ENCODE measurements around the gene MBLAC1. TPM values are rescaled to one million over a fixed set of nuclear protein-coding genes. Genes with fewer than 3 reads are reported as not detected.
A peak's percentile ranks its signal among the peaks of the same experiment; 100 is the strongest.

Gene MBLAC1
- total RNA-seq, 2 experiments from 2014 or later = 2.3 to 2.9 TPM

Small RNAs within 50 kb of the gene (microRNA-seq; reads per million reads assigned to microRNA genes)
- 7,564 reads per million, percentile 95 among the genes with 10 or more reads in this experiment for gene MIR106B (ENCODE audit: borderline microRNAs expressed, borderline replicate concordance)
- gene MIR25 (ENCODE audit: borderline microRNAs expressed, borderline replicate concordance) = 1,129 reads per million, percentile 85 among the genes with 10 or more reads in this experiment
- gene MIR4658 (ENCODE audit: borderline microRNAs expressed, borderline replicate concordance) = not detected
- gene MIR93 (ENCODE audit: borderline microRNAs expressed, borderline replicate concordance) = 14,007 reads per million, percentile 97 among the genes with 10 or more reads in this experiment

Other genes starting within 250 kb of the MBLAC1 start
- not detected for gene OR2AE1, start 249.9 kb upstream of the MBLAC1 start, total RNA-seq
- gene TRIM4, start 207.4 kb upstream of the MBLAC1 start, total RNA-seq = 10 to 100 TPM; 25.7 to 25.8 TPM
- 1 to 10 TPM in 1 of 2 experiments, under 1 TPM in 1; 0.62 to 1.1 TPM for gene GJC3, start 197.3 kb upstream of the MBLAC1 start, total RNA-seq
- not detected for gene AZGP1, start 150.9 kb upstream of the MBLAC1 start, total RNA-seq
- 10 to 100 TPM; 64.4 to 67.9 TPM for gene ZKSCAN1, start 111.4 kb upstream of the MBLAC1 start, total RNA-seq
- gene ZSCAN21, start 77.2 kb upstream of the MBLAC1 start, total RNA-seq = 1 to 10 TPM; 6.2 to 6.4 TPM
- 10 to 100 TPM; 13.1 to 14.0 TPM for gene ZNF3, start 45.2 kb upstream of the MBLAC1 start, total RNA-seq
- 10 to 100 TPM; 97.1 to 97.8 TPM for gene COPS6, start 38.0 kb upstream of the MBLAC1 start, total RNA-seq
- 100 to 1,000 TPM; 390 to 395 TPM for gene MCM7, start 25.6 kb upstream of the MBLAC1 start, total RNA-seq
- 10 to 100 TPM; 12.6 to 12.7 TPM for gene AP4M1, start 25.3 kb upstream of the MBLAC1 start, total RNA-seq
- gene TAF6, start 7.6 kb upstream of the MBLAC1 start, total RNA-seq = 10 to 100 TPM; 48.9 to 53.5 TPM
- 1 to 10 TPM; 7.2 to 8.7 TPM for gene CNPY4, start 7.3 kb upstream of the MBLAC1 start, total RNA-seq
- 100 to 1,000 TPM; 129 to 135 TPM for gene LAMTOR4, start 22.0 kb downstream of the MBLAC1 start, total RNA-seq
- gene TRAPPC14, start 31.8 kb downstream of the MBLAC1 start, total RNA-seq = 10 to 100 TPM; 21.2 to 21.6 TPM
- gene GAL3ST4, start 41.6 kb downstream of the MBLAC1 start, total RNA-seq = 1 to 10 TPM; 6.2 to 6.5 TPM
- gene GPC2, start 50.4 kb downstream of the MBLAC1 start, total RNA-seq = 1 to 10 TPM; 7.6 to 9.5 TPM
- gene STAG3, start 51.0 kb downstream of the MBLAC1 start, total RNA-seq = 10 to 100 TPM; 38.4 to 41.0 TPM
- gene PVRIG, start 93.0 kb downstream of the MBLAC1 start, total RNA-seq = 10 to 100 TPM; 22.7 to 22.8 TPM
- not detected for gene SPDYE3, start 180.7 kb downstream of the MBLAC1 start, total RNA-seq
- 10 to 100 TPM; 30.5 to 31.4 TPM for gene PILRB, start 231.2 kb downstream of the MBLAC1 start, total RNA-seq
- gene PILRA, start 246.5 kb downstream of the MBLAC1 start, total RNA-seq = under 1 TPM; 0.27 to 0.29 TPM

All from activated naive CD4-positive, alpha-beta T cell treated with anti-CD3 and anti-CD28 coated beads for 36 hours (primary cell).